RWPE1 (cell line): ENCODE data around the gene CENPW.

Experiments used
- CTCF ChIA-PET: fragments of 350-600 bp; sonication (Branson Sonifier 250); formaldehyde crosslinking; extraction: SDS; loops from one replicate; lab custom pipeline; 2021; lab: Yijun Ruan, JAX
- POLR2A ChIA-PET: fragments of 400-600 bp; formaldehyde crosslinking; extraction: SDS; loops from one replicate; lab custom pipeline; 2020; ENCODE audit warnings: antibody characterized with exemption; ENCODE audit not compliant: low non-redundant PET; lab: Yijun Ruan, JAX
- DNase-seq: peaks from one replicate; pipeline ENCODE4 v3.0.0; 2012; ENCODE audit warnings: low spot score
- H3K27ac ChIP-seq: fragments of 450-650 bp; 2 replicates; pipeline ENCODE4 v1.5.1; 2017
- TF ChIP-seq, protein P1 (sequence below): fragments of 450-650 bp; conservative IDR thresholded peaks from 2 replicates; pipeline ENCODE4 v1.5.1; 2017; ENCODE audit warnings: low read depth, mild to moderate bottlenecking

The CENPW gene

DNA sequence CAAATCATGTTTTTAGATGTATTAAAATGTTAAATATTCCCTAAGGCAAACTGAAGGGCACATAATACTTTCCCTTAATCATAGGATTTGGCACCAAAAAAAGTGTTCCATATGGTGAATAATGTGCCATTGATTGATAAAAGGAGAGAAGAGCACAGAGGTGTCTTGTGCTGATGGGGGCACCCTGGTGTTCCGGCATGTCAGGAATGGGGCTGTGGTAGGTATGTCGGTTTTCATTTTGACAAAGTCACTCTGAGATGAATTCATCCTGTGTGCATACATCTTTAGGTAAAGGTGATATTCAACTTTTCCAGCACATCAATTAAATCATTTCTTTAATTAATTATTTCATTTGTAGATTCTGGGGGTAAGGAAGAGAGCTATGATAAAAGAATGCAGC, 36.8 kb downstream of the CENPW start:
- ChIA-PET CTCF (interaction anchor here (0.6 kb wide), 1 partner anchor 825 kb away, joined by 3 read pairs; no protein-coding TSS in a partner anchor), POLR2A (no interaction called here)
- TF ChIP-seq, protein P1, sequence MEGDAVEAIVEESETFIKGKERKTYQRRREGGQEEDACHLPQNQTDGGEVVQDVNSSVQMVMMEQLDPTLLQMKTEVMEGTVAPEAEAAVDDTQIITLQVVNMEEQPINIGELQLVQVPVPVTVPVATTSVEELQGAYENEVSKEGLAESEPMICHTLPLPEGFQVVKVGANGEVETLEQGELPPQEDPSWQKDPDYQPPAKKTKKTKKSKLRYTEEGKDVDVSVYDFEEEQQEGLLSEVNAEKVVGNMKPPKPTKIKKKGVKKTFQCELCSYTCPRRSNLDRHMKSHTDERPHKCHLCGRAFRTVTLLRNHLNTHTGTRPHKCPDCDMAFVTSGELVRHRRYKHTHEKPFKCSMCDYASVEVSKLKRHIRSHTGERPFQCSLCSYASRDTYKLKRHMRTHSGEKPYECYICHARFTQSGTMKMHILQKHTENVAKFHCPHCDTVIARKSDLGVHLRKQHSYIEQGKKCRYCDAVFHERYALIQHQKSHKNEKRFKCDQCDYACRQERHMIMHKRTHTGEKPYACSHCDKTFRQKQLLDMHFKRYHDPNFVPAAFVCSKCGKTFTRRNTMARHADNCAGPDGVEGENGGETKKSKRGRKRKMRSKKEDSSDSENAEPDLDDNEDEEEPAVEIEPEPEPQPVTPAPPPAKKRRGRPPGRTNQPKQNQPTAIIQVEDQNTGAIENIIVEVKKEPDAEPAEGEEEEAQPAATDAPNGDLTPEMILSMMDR: no peak
- no peak for DNase-seq
- H3K27ac ChIP-seq: no peak overlapping the region

DNA sequence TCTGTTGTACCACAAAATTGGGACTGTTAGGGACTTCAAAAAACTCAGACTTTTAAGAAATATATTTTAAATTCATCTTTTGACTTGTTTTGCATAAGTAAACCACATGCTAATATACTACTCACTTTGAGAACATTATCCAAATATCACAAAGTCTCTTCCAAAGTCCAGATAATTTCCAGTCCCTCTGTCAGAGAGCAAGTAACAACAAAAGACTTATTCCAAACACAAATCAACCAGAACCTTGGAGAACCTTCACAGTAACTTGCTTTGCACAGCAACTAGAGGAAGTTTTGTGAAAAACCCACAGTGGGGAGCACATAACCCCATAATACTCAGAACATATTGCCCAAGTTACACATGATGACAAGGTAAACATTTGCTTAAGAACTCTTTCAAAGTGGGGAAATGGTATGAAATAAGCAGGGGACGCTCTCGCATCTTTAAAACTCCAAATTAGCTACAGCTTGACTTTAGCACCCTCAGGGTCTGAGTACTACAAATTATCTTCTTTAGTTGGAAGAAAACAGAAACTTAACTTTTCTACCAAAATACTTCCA, 37.8 kb downstream of the CENPW start:
- H3K27ac ChIP-seq: no peak overlapping the region
- DNase-seq: no peak
- POLR2A ChIA-PET: no interaction called here
- TF ChIP-seq, protein P1: no peak
- CTCF ChIA-PET: no interaction called here

DNA sequence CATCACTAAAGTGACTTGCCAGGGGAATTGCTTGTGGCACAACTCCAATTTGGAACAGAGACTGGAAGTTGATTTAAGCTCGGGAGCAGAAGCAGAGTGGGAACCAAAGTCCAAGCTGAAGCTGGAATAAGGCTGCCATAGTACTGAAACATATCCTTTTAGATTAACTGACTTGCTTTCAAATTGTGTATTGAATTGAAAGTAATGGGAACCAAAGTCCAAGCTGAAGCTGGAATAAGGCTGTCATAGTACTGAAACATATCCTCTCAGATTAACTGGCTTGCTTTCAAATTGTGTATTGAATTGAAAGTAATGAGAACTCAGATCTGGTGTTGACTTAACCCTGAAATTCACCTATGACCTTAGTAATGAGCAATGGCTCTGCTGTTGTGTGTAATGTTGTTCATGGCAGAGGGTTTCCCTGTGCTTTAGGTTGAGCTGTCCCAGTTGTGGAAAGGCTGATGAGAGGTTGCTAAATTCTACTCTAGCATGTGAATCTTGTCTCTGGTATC, 40.2 kb downstream of the CENPW start:
- TF ChIP-seq, protein P1: no peak
- no peak for DNase-seq
- CTCF ChIA-PET: interaction anchor here (0.6 kb wide), 1 partner anchor 1371 kb away, joined by 3 read pairs; no protein-coding TSS in a partner anchor
- POLR2A ChIA-PET: no interaction called here
- H3K27ac ChIP-seq: no peak overlapping the region

DNA sequence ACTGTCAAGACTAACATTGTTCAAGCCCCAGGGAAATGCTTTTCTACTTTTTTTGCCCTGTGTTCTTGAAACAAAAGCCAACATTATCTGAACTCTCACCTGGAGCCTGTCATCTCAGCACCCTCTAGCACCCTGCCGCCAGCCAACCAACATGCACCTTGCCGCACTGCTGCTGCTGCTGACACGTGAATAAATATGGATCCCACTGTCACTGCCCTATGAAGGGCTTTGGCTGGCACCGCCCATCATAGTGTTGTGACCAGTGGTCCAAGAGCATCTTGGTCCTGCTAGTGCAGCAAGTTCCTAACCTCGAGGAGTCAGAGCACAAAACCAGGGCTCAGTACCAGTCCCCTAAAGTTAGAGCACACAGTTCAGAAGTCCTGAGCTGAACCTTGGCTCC, 41.6 kb downstream of the CENPW start:
- TF ChIP-seq, protein P1: no peak
- POLR2A ChIA-PET: no interaction called here
- H3K27ac ChIP-seq: no peak overlapping the region
- CTCF ChIA-PET: no interaction called here
- DNase-seq: no peak

DNA sequence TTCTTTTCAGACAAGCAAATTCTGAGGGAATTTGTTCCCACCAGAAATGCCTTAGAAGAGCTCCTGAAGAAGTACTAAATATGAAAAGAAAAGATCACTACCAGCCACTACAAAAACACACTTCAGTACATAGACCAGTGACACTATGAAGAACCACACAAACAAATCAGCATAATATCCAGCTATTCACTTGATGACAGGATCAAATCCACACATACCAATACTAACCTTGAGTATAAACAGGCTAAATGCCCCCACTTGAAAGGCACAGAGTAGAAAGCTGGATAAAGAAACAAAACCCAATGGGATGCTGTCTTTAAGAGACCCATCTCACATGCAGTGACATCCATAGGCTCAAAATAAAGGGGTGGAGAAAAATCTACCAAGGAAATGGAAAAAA, 43.3 kb downstream of the CENPW start:
- CTCF ChIA-PET: no interaction called here
- no peak for DNase-seq
- TF ChIP-seq, protein P1: no peak
- no peak overlapping the region for H3K27ac ChIP-seq
- POLR2A ChIA-PET: no interaction called here

DNA sequence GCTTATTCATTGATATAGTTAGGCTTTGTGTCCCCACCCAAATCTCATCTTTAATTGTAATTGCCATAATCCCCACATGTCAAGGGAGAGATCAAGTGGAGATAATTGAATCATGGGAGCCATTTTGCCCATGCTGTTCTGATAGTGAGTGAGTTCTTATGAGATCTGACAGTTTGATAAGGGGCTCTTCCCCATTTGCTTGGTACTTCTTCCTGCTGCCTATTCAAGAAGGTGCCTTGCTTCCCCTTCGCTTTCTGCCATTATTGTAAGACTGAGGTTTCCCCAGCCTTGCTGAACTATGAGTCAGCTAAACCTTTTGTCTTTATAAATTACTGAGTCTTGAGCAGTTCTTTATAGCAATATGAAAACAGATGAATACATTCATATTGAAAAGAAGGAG, 45.6 kb downstream of the CENPW start:
- CTCF ChIA-PET: no interaction called here
- no peak for DNase-seq

More for the DNA sequence above, 45.6 kb downstream of the CENPW start:
- POLR2A ChIA-PET: no interaction called here
- H3K27ac ChIP-seq: no peak overlapping the region
- TF ChIP-seq, protein P1: no peak
